Prostate gland (tissue), 2 donors: ENCODE measurements around the gene PPP1R36. TPM values are rescaled to one million over a fixed set of nuclear protein-coding genes. Genes with fewer than 3 reads are reported as not detected.

Source experiments
- DNase-seq: peaks from one replicate; pipeline ENCODE4 v3.0.0-alpha.2; 2019; ENCODE audit warnings: low spot score
- H3K27ac ChIP-seq, 2 donors: fragments of 200-600 bp; sonication (generic); 2 replicates each; pipeline ENCODE4 v1.5.1; 2017 to 2019
- H3K27me3 ChIP-seq: fragments of 200-600 bp; sonication (generic); replicated peaks from 2 replicates; pipeline ENCODE4 v1.5.1; 2019; ENCODE audit not compliant: insufficient read depth
- H3K36me3 ChIP-seq, 2 donors: fragments of 200-600 bp; sonication (generic); 1 replicate in 1 of 2; 2 replicates in 1 of 2; pipeline versions ENCODE4 v1.5.1 to v1.8.1; 2017 to 2019
- H3K4me1 ChIP-seq: fragments of 200-600 bp; sonication (generic); replicated peaks from 2 replicates; pipeline ENCODE4 v1.5.1; 2019
- H3K4me3 ChIP-seq, 2 donors: fragments of 200-600 bp; sonication (generic); 2 replicates each; pipeline ENCODE4 v1.5.1; 2017 to 2019
- H3K9me3 ChIP-seq: fragments of 200-600 bp; sonication (generic); 2 replicates; pipeline ENCODE4 v1.5.1; 2017
- POLR2A ChIP-seq: fragments of 450-650 bp; IDR thresholded peaks from one replicate; pipeline ENCODE4 v1.6.1; 2016; ENCODE audit warnings: antibody characterized with exemption, mild to moderate bottlenecking
- POLR2AphosphoS5 ChIP-seq: sonication (generic); formaldehyde crosslinking; IDR thresholded peaks from one replicate; pipeline ENCODE4 v1.6.1; 2017; ENCODE audit warnings: antibody characterized with exemption
- WGBS: methylation state at CpG from one replicate; pipeline ENCODE4 v1.1.5; 2018; 5-methylcytosine and 5-hydroxymethylcytosine counted together
- intact Hi-C: fragments of 100-400 bp; cut with DNase I; formaldehyde crosslinking; loops from one replicate; pipeline ENCODE4 v1.14.2; 2022
- total RNA-seq, 2 donors: library from RNA; depleted of rRNA; stranded (reverse); fragments of >200 nt; gene quantifications; one replicate each; pipeline ENCODE4 v1.1.0, GENCODE V29; 2016
- TF ChIP-seq, protein P1 (sequence below), 4 experiments: fragments of 200-600 bp in 2 of 4; fragments of 450-650 bp in 2 of 4; sonication (generic) in 2 of 4; IDR thresholded peaks; 1 replicate in 3 of 4; 2 replicates in 1 of 4; pipeline ENCODE4 v1.5.1; 2016 to 2019; ENCODE audit warnings: antibody characterized with exemption in 4 of 4, mild to moderate bottlenecking in 2 of 4, moderate library complexity in 2 of 4

Gene PPP1R36
- total RNA-seq, 2 donors from 2014 or later, result 2.0 to 8.6 TPM

DNA sequence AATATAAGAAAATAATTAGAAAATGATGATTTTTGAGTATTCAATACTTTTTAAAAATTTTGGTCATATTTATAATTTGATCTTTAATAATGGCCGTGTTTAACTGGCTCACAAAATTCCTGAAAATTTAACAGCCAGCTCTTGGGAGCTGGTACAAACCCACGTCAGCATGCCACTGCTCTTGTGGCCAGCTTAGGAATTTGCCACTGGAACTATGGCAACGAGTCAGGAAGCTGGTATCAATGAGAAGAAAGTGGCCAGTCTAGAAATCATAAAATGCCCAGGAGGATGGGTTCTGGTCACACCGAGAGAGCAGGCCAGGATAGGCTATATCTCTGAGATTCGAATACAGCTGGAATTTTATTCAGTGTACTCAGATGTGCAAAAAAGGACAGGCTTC lies 82.3 kb downstream of the PPP1R36 start:
- intact Hi-C loops, result loop anchor here (10.0 kb wide), 1 partner anchor 287 kb away; no protein-coding TSS in a partner anchor
- no peak overlapping the region for H3K27ac ChIP-seq
- H3K9me3 ChIP-seq, result no peaks in the 10 kb centered on the region
- H3K27me3 ChIP-seq, result no peaks in the 10 kb centered on the region
- H3K36me3 ChIP-seq, result no peaks in the 10 kb centered on the region
- no peaks in the 10 kb centered on the region for H3K4me1 ChIP-seq
- no peak overlapping the region for H3K4me3 ChIP-seq
- 75% methylated on average over 5 of the region's 5 CpGs for WGBS
- no peak for DNase-seq
- TF ChIP-seq POLR2AphosphoS5 (no peak), POLR2A (no peak)
- TF ChIP-seq, protein P1, sequence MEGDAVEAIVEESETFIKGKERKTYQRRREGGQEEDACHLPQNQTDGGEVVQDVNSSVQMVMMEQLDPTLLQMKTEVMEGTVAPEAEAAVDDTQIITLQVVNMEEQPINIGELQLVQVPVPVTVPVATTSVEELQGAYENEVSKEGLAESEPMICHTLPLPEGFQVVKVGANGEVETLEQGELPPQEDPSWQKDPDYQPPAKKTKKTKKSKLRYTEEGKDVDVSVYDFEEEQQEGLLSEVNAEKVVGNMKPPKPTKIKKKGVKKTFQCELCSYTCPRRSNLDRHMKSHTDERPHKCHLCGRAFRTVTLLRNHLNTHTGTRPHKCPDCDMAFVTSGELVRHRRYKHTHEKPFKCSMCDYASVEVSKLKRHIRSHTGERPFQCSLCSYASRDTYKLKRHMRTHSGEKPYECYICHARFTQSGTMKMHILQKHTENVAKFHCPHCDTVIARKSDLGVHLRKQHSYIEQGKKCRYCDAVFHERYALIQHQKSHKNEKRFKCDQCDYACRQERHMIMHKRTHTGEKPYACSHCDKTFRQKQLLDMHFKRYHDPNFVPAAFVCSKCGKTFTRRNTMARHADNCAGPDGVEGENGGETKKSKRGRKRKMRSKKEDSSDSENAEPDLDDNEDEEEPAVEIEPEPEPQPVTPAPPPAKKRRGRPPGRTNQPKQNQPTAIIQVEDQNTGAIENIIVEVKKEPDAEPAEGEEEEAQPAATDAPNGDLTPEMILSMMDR (IDR thresholded peaks at IDR 0.05), result no peak

- no peaks in the 10 kb centered on the region for H3K36me3 ChIP-seq
- no peaks in the 10 kb centered on the region for H3K27me3 ChIP-seq
- TF ChIP-seq, protein P1 (IDR thresholded peaks at IDR 0.05), result no peak
- TF ChIP-seq POLR2AphosphoS5 (no peak), POLR2A (no peak)
- DNase-seq, result no peak
- no peaks in the 10 kb centered on the region for H3K4me1 ChIP-seq
- no peak overlapping the region for H3K27ac ChIP-seq
- 73% methylated on average over 2 of the region's 2 CpGs for WGBS
- intact Hi-C loops, result loop anchor here (10.0 kb wide), 1 partner anchor 290 kb away; no protein-coding TSS in a partner anchor
- no peak overlapping the region for H3K4me3 ChIP-seq
- H3K9me3 ChIP-seq, result no peaks in the 10 kb centered on the region
Measured at GRCh38 chr14:64634558-64634957, 84.8 kb downstream of the PPP1R36 start.

DNA sequence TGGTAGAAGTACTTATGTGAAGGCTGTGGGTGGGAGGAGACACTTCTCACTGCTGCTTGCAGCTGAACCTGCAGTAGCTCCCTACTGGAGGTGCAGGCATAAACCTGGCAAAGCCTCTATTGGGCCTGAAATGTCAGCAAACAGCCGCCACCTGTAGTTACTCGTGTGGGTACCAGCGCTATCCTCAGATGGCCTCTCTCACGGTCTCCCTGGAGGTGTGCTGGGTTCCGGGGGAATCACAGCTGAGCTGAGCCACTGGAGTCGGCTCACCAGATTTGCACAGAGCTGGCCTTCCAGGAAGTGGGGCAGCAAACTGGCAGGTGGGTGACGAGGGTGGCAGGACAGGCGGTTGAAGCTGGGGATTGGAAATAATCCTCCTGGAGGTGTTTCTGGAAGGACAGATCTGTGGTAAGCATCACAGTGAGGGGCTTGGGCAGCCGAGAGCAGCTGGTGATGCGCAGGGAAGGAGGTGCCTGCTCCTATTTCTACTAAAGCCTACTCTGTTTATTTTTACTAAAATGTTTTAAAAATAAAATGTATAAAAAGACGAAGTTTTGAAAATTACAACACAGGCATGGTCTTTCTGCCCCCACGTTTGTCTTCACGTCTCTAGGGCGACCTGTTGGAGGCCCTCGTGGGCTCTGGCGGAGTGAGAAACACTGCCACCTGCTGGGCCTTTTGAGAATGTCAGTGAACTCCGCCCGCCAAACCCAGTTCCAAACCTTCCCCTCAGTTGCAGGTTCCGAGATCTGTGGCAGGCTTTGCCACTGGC lies 86.6 kb downstream of the PPP1R36 start:
- Histone ChIP-seq H3K27ac (no peak overlapping the region), H3K27me3 (no peaks in the 10 kb centered on the region), H3K4me1 (no peaks in the 10 kb centered on the region), H3K36me3 (no peaks in the 10 kb centered on the region), H3K9me3 (no peaks in the 10 kb centered on the region), H3K4me3 (no peak overlapping the region)
- peak; percentile 57 for DNase-seq
- TF ChIP-seq POLR2AphosphoS5 (peak; percentile 57), POLR2A (no peak)
- TF ChIP-seq, protein P1 (IDR thresholded peaks at IDR 0.05), result peak; percentile 78 to 89 (median 87)
- intact Hi-C loops, result loop anchor here (1.0 to 10.0 kb wide), 2 partner anchors 96 to 292 kb away; partner anchors contain the start of gene HSPA2
- WGBS, result 40% methylated on average over 19 of the region's 19 CpGs

GRCh38 chr14:64636980-64637429 lies 87.2 kb downstream of the PPP1R36 start:
- DNase-seq, result no peak
- Histone ChIP-seq H3K27ac (no peak overlapping the region), H3K4me3 (no peak overlapping the region), H3K9me3 (no peaks in the 10 kb centered on the region), H3K4me1 (no peaks in the 10 kb centered on the region), H3K27me3 (no peaks in the 10 kb centered on the region), H3K36me3 (no peaks in the 10 kb centered on the region)
- no peak for TF ChIP-seq POLR2AphosphoS5
- no peak for TF ChIP-seq POLR2A
- TF ChIP-seq, protein P1 (IDR thresholded peaks at IDR 0.05), result no peak
- intact Hi-C loops, result loop anchor here (1.0 to 10.0 kb wide), 2 partner anchors 97 to 292 kb away; partner anchors contain the start of gene HSPA2
- 44% methylated on average over 2 of the region's 2 CpGs for WGBS
